Loucy (cell line): ENCODE results near the gene RBM10.

Experiments used
- H2AFZ ChIP-seq: fragments of 200-600 bp; sonication (generic); 2 replicates; pipeline ENCODE4 v1.6.0; 2016; ENCODE audit warnings: antibody characterized with exemption, mild to moderate bottlenecking, low read length, moderate library complexity
- H3F3A ChIP-seq: fragments of 200-600 bp; 2 replicates; pipeline ENCODE4 v1.6.0; 2016; ENCODE audit warnings: antibody characterized with exemption, low read depth, mild to moderate bottlenecking
- H3K27me3 ChIP-seq: fragments of 200-600 bp; sonication (generic); 2 replicates; pipeline ENCODE4 v1.6.1; 2014; ENCODE audit warnings: low read length, mild to moderate bottlenecking; ENCODE audit not compliant: insufficient read depth, poor library complexity, severe bottlenecking
- H3K36me3 ChIP-seq: fragments of 200-600 bp; sonication (generic); 2 replicates; pipeline ENCODE4 v1.6.1; 2016; ENCODE audit warnings: low read length; ENCODE audit not compliant: insufficient read depth
- H3K4me1 ChIP-seq: fragments of 200-600 bp; sonication (generic); 2 replicates; pipeline ENCODE4 v1.5.1; 2014; ENCODE audit warnings: low read length, mild to moderate bottlenecking; ENCODE audit not compliant: insufficient read depth, poor library complexity, severe bottlenecking
- H3K4me2 ChIP-seq: fragments of 200-600 bp; sonication (generic); 2 replicates; pipeline ENCODE4 v1.6.0; 2014; ENCODE audit warnings: antibody characterized with exemption, low read length, low read depth, mild to moderate bottlenecking; ENCODE audit not compliant: poor library complexity, severe bottlenecking
- H3K4me3 ChIP-seq: fragments of 200-600 bp; sonication (generic); 2 replicates; pipeline ENCODE4 v1.5.1; 2014; ENCODE audit warnings: low read length, mild to moderate bottlenecking, mixed read lengths; ENCODE audit not compliant: poor library complexity, severe bottlenecking
- H3K79me2 ChIP-seq: fragments of 200-600 bp; sonication (generic); 2 replicates; pipeline ENCODE4 v1.6.1; 2014; ENCODE audit warnings: low read length; ENCODE audit not compliant: insufficient read depth
- H3K9ac ChIP-seq: fragments of 200-600 bp; sonication (generic); 2 replicates; pipeline ENCODE4 v1.6.0; 2014; ENCODE audit warnings: mild to moderate bottlenecking, low read depth, low read length, moderate library complexity; ENCODE audit not compliant: poor library complexity, severe bottlenecking
- H3K9me2 ChIP-seq: fragments of 200-600 bp; sonication (generic); replicated peaks from 2 replicates; pipeline ENCODE4 v1.6.1; 2016; ENCODE audit warnings: low read depth, low read length, mixed read lengths
- H3K9me3 ChIP-seq: fragments of 200-600 bp; sonication (generic); 2 replicates; pipeline ENCODE4 v1.6.1; 2014; ENCODE audit warnings: mild to moderate bottlenecking, antibody characterized with exemption, low read length, low read depth; ENCODE audit not compliant: insufficient read depth
- H4K20me1 ChIP-seq: fragments of 200-600 bp; sonication (generic); 2 replicates; pipeline ENCODE4 v1.6.0; 2014; ENCODE audit warnings: antibody characterized with exemption, low read length, mild to moderate bottlenecking; ENCODE audit not compliant: insufficient read depth, poor library complexity, severe bottlenecking
- CTCF ChIP-seq: fragments of 200-600 bp; sonication (generic); conservative IDR thresholded peaks from 2 replicates; pipeline ENCODE4 v1.5.1; 2014; ENCODE audit warnings: mild to moderate bottlenecking, antibody characterized with exemption, low read length
- EZH2phosphoT487 ChIP-seq: fragments of 200-600 bp; IDR thresholded peaks from 2 replicates; pipeline ENCODE4 v1.6.1; 2018; ENCODE audit warnings: antibody characterized with exemption, mild to moderate bottlenecking, moderate library complexity, borderline replicate concordance

Gene RBM10

GRCh38 chrX:47221756-47222155 is 76.7 kb downstream of the RBM10 start:
- Histone ChIP-seq H3K27me3 (peaks cover 4% of the 10 kb centered on the region), H3K79me2 (peaks cover 53% of the 10 kb centered on the region), H3K9ac (no peak overlapping the region), H4K20me1 (peaks cover 46% of the 10 kb centered on the region), H3F3A (no peaks in the 10 kb centered on the region), H3K9me3 (no peaks in the 10 kb centered on the region), H2AFZ (no peak overlapping the region), H3K36me3 (peaks cover 40% of the 10 kb centered on the region; the same call in 1 of the 2 replicates), H3K4me3 (peak overlapping the region; percentile 79), H3K9me2 (no peaks in the 10 kb centered on the region), H3K4me1 (peaks cover 10% of the 10 kb centered on the region), H3K4me2 (peak overlapping the region; percentile 95)
- TF ChIP-seq CTCF (no peak), EZH2phosphoT487 (no peak)

GRCh38 chrX:47222751-47223350 is 77.8 kb downstream of the RBM10 start:
- H3K27me3 ChIP-seq, result peaks cover 4% of the 10 kb centered on the region
- no peaks in the 10 kb centered on the region for H3F3A ChIP-seq
- H3K79me2 ChIP-seq, result peaks cover 53% of the 10 kb centered on the region
- no peaks in the 10 kb centered on the region for H3K9me3 ChIP-seq
- H2AFZ ChIP-seq, result no peak overlapping the region
- no peaks in the 10 kb centered on the region for H3K9me2 ChIP-seq
- H3K9ac ChIP-seq, result no peak overlapping the region
- peaks cover 46% of the 10 kb centered on the region for H4K20me1 ChIP-seq
- peaks cover 47% of the 10 kb centered on the region; the same call in 1 of the 2 replicates for H3K36me3 ChIP-seq
- no peak for TF ChIP-seq CTCF
- TF ChIP-seq EZH2phosphoT487, result no peak
- H3K4me3 ChIP-seq, result no peak overlapping the region
- H3K4me1 ChIP-seq, result peaks cover 5% of the 10 kb centered on the region
- H3K4me2 ChIP-seq, result no peak overlapping the region

GRCh38 chrX:47223476-47224250 is 78.6 kb downstream of the RBM10 start:
- Histone ChIP-seq H4K20me1 (peaks cover 45% of the 10 kb centered on the region), H3F3A (no peaks in the 10 kb centered on the region), H3K79me2 (peaks cover 51% of the 10 kb centered on the region), H3K4me3 (no peak overlapping the region), H3K4me2 (no peak overlapping the region), H3K4me1 (peaks cover 5% of the 10 kb centered on the region), H3K9me3 (no peaks in the 10 kb centered on the region), H2AFZ (no peak overlapping the region), H3K27me3 (peaks cover 4% of the 10 kb centered on the region), H3K9me2 (no peaks in the 10 kb centered on the region), H3K36me3 (peaks cover 53% of the 10 kb centered on the region; the same call in 1 of the 2 replicates), H3K9ac (no peak overlapping the region)
- TF ChIP-seq EZH2phosphoT487, result no peak
- no peak for TF ChIP-seq CTCF
